ENCODE results near the gene HSD17B4.
A peak's percentile ranks its signal among the peaks of the same experiment; 100 is the strongest.
"Not testable (repeated sequence)": the region's sequence is repeated elsewhere in the genome, so short reads cannot be mapped to it uniquely, and the experiment has no call there.

Gene HSD17B4

DNA sequence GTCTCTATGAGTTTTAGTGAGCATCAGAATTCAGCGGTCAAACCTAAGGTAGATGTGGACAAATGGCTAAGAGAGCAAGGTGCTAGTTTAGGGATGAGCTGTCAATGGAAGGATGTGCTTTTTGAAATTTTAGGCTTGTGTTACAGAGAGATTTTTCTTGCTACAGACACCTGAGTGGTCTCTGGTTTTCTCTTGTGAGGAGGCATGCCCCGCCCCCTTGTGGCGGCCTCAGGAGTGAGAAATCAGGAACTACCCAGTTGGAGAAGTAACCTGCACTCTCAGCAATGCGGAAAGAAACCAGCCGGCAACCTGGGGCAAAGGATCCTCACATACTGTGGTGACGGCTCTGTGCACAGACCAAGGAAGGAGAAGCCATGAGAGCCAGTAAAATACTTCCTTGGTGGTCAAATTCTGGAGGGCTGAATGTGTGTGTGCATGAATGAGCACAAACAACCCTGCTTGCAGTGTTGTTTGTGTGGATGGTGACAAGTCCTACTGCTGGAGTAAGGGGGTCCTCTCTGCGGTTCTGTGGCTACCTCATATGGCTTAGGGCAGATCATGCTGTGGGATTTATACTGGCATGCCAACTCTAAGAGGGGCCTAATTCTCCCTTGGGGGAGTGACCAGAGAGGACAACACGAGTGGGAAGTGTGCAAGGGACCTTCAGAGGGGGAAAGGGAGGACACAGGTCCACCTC lies 16.7 kb upstream of the HSD17B4 start:
- H3K9ac ChIP-seq (ENCODE audit: low read length): peak overlapping the region; percentile 7; the same call in 1 of the 2 replicates
- TF ChIP-seq EZH2 (IDR thresholded peaks at IDR 0.05; ENCODE audit: borderline replicate concordance, low read length): no peak
- TF ChIP-seq, protein P1, sequence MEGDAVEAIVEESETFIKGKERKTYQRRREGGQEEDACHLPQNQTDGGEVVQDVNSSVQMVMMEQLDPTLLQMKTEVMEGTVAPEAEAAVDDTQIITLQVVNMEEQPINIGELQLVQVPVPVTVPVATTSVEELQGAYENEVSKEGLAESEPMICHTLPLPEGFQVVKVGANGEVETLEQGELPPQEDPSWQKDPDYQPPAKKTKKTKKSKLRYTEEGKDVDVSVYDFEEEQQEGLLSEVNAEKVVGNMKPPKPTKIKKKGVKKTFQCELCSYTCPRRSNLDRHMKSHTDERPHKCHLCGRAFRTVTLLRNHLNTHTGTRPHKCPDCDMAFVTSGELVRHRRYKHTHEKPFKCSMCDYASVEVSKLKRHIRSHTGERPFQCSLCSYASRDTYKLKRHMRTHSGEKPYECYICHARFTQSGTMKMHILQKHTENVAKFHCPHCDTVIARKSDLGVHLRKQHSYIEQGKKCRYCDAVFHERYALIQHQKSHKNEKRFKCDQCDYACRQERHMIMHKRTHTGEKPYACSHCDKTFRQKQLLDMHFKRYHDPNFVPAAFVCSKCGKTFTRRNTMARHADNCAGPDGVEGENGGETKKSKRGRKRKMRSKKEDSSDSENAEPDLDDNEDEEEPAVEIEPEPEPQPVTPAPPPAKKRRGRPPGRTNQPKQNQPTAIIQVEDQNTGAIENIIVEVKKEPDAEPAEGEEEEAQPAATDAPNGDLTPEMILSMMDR (IDR thresholded peaks at IDR 0.05; ENCODE audit: low read length): peak; percentile 94
- no peaks in the 10 kb centered on the region; the same call in 1 of the 2 replicates for H3K36me3 ChIP-seq (ENCODE audit: insufficient read depth, low read length)
- no peaks in the 10 kb centered on the region for H4K20me1 ChIP-seq (ENCODE audit: insufficient read depth, low read length)
- no peak overlapping the region for H3K27ac ChIP-seq (ENCODE audit: low read depth, low read length, poor library complexity, severe bottlenecking)
- H3K9me2 ChIP-seq (ENCODE audit: low read depth, low read length): no peaks in the 10 kb centered on the region
- H3K79me2 ChIP-seq (ENCODE audit: insufficient read depth, low read length): no peaks in the 10 kb centered on the region
- peak overlapping the region; percentile 48 for H3K4me2 ChIP-seq (ENCODE audit: low read length)
- no peak overlapping the region for H2AFZ ChIP-seq (ENCODE audit: low read length)
- H3K27me3 ChIP-seq (ENCODE audit: insufficient read depth, low read length): no peaks in the 10 kb centered on the region
- H3K9me3 ChIP-seq (ENCODE audit: low read length): no peaks in the 10 kb centered on the region
- no peaks in the 10 kb centered on the region for H3F3A ChIP-seq (ENCODE audit: insufficient read depth, low read length)
- peak overlapping the region; percentile 8 for H3K4me3 ChIP-seq (ENCODE audit: low read depth, low read length, poor library complexity, severe bottlenecking)
- peaks cover 31% of the 10 kb centered on the region for H3K4me1 ChIP-seq (ENCODE audit: insufficient read depth, low read length, severe bottlenecking)

DNA sequence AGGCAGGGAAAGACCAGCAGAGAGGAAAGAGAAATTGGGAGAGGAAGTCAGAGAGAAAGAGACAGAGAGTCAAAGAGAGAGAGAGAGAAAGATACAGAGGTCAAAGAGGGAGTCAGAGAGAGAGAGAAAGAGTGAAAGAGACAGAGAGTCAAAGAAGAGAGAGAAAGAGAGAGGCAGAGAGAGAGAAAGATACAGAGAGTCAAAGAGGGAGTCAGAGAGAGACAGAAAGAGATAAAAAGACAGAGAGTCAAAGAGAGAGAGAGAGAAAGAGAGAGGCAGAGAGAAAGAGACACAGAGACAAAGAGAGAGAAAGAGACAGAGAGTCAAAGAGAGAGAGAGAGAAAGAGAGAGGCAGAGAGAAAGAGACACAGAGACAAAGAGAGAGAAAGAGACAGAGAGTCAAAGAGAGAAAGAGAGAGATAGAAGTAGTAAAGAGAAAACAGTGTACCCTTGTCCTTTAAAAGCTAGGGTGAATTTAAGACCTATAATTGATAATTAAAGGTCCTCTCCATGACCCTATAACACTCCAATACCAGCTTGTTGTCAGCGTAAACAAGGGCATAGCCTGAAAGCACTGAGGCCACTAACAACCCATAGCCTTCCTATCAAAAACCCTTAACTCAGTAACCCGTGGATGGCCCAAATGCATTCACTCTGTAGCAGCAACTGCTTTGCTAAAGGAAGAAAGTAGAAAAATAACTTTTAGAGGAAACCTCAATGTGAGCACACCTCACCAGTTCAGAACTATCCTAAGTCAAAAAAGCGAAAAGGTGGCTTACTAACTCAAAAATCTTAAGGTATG lies 14.3 kb upstream of the HSD17B4 start:
- not testable (repeated sequence) for H3K4me2 ChIP-seq (ENCODE audit: low read length); H3F3A ChIP-seq (ENCODE audit: insufficient read depth, low read length); H3K36me3 ChIP-seq (ENCODE audit: insufficient read depth, low read length); H3K9me2 ChIP-seq (ENCODE audit: low read depth, low read length); H3K4me3 ChIP-seq (ENCODE audit: low read depth, low read length, poor library complexity, severe bottlenecking); H4K20me1 ChIP-seq (ENCODE audit: insufficient read depth, low read length); H3K27me3 ChIP-seq (ENCODE audit: insufficient read depth, low read length); H2AFZ ChIP-seq (ENCODE audit: low read length); H3K27ac ChIP-seq (ENCODE audit: low read depth, low read length, poor library complexity, severe bottlenecking); H3K79me2 ChIP-seq (ENCODE audit: insufficient read depth, low read length); H3K9me3 ChIP-seq (ENCODE audit: low read length); H3K9ac ChIP-seq (ENCODE audit: low read length)
- H3K4me1 ChIP-seq (ENCODE audit: insufficient read depth, low read length, severe bottlenecking): peaks cover 31% of the 10 kb centered on the region

DNA sequence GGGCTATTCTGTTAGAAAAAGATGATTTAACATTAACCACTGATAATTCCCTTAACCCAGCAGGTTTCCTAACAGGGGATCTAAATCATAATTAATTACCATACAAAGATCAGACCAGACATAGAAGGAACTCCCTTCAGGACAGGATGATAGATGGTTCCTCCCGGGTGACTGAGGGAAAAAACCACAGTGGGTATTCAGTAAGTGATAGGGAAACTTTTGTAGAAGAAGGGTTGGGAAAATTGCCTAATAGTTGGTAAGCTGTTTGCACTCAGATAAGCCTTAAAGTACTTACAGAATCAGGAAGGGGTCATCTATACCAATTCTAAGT lies 13.7 kb upstream of the HSD17B4 start:
- not testable (repeated sequence) for H3K79me2 ChIP-seq (ENCODE audit: insufficient read depth, low read length)

DNA sequence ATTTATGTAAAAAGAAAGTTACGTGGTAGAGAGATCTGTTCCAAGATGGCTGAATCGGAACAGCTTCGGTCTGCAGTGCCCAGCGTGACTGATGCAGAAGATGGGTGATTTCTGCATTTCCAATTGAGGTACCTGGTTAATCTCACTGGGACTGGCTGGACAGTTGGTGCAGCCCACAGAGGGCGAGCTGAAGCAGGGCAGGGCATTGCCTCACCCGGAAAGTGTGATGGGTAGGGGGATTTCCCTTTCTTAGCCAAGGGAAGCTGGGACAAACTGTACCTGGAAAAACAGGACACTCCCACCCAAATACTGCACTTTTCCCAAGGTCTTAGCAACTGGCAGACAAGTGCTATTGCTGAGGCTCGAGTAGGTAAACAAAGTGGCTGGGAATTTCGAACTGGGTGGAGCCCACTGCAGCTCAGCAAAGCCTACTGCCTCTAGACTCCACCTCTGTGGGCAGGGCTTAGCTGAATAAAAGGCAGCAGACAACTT lies 13.1 kb upstream of the HSD17B4 start:
- H3K79me2 ChIP-seq (ENCODE audit: insufficient read depth, low read length): no peaks in the 10 kb centered on the region
- H3K4me1 ChIP-seq (ENCODE audit: insufficient read depth, low read length, severe bottlenecking): peaks cover 31% of the 10 kb centered on the region
- H2AFZ ChIP-seq (ENCODE audit: low read length): no peak overlapping the region; the same call in 1 of the 2 replicates
- H3K9me2 ChIP-seq (ENCODE audit: low read depth, low read length): no peaks in the 10 kb centered on the region
- no peaks in the 10 kb centered on the region for H3K27me3 ChIP-seq (ENCODE audit: insufficient read depth, low read length)
- H3K9ac ChIP-seq (ENCODE audit: low read length): peak overlapping the region; percentile 45; the same call in 1 of the 2 replicates
- H3F3A ChIP-seq (ENCODE audit: insufficient read depth, low read length): no peaks in the 10 kb centered on the region
- no peak overlapping the region for H3K27ac ChIP-seq (ENCODE audit: low read depth, low read length, poor library complexity, severe bottlenecking)
- H4K20me1 ChIP-seq (ENCODE audit: insufficient read depth, low read length): no peaks in the 10 kb centered on the region
- no peaks in the 10 kb centered on the region for H3K36me3 ChIP-seq (ENCODE audit: insufficient read depth, low read length)
- H3K4me2 ChIP-seq (ENCODE audit: low read length): peak overlapping the region; percentile 83
- no peak for TF ChIP-seq EZH2 (IDR thresholded peaks at IDR 0.05; ENCODE audit: borderline replicate concordance, low read length)
- TF ChIP-seq, protein P1 (IDR thresholded peaks at IDR 0.05; ENCODE audit: low read length): 0 out of 2 replicates have a peak, but pooled peaks have one; percentile 5
- H3K4me3 ChIP-seq (ENCODE audit: low read depth, low read length, poor library complexity, severe bottlenecking): peak overlapping the region; percentile 59
- no peaks in the 10 kb centered on the region for H3K9me3 ChIP-seq (ENCODE audit: low read length)

More for the DNA sequence above, 13.7 kb upstream of the HSD17B4 start:
- H3K4me1 ChIP-seq (ENCODE audit: insufficient read depth, low read length, severe bottlenecking): peaks cover 31% of the 10 kb centered on the region
- not testable (repeated sequence) for H3K27me3 ChIP-seq (ENCODE audit: insufficient read depth, low read length); H3K9me3 ChIP-seq (ENCODE audit: low read length); H3K9ac ChIP-seq (ENCODE audit: low read length); H4K20me1 ChIP-seq (ENCODE audit: insufficient read depth, low read length); H3K27ac ChIP-seq (ENCODE audit: low read depth, low read length, poor library complexity, severe bottlenecking); H3K9me2 ChIP-seq (ENCODE audit: low read depth, low read length); H3K36me3 ChIP-seq (ENCODE audit: insufficient read depth, low read length); H2AFZ ChIP-seq (ENCODE audit: low read length); H3F3A ChIP-seq (ENCODE audit: insufficient read depth, low read length)
- peak overlapping the region; percentile 83 for H3K4me2 ChIP-seq (ENCODE audit: low read length)
- peak overlapping the region; percentile 59 for H3K4me3 ChIP-seq (ENCODE audit: low read depth, low read length, poor library complexity, severe bottlenecking)

DNA sequence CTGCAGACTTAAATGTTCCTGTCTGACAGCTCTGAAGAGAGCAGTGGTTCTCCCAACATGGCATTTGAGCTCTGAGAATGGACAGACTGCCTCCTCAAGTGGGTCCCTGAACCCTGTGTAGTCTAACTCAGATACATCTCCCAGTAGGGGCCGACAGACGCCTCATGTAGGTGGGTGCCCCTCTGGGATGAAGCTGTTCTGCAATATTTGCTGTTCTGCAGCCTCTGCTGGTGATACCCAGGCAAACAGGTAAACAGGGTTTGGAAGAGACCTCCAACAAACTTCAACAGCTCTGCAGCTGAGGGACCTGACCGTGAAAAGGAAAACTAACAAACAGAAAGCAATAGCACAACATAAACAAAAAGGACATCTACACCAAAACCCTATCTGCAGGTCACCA lies 12.7 kb upstream of the HSD17B4 start:
- H3K9me3 ChIP-seq (ENCODE audit: low read length); H3K9ac ChIP-seq (ENCODE audit: low read length); H3K79me2 ChIP-seq (ENCODE audit: insufficient read depth, low read length); H3K27me3 ChIP-seq (ENCODE audit: insufficient read depth, low read length); H3K27ac ChIP-seq (ENCODE audit: low read depth, low read length, poor library complexity, severe bottlenecking); H2AFZ ChIP-seq (ENCODE audit: low read length); H3F3A ChIP-seq (ENCODE audit: insufficient read depth, low read length); H3K36me3 ChIP-seq (ENCODE audit: insufficient read depth, low read length); H3K9me2 ChIP-seq (ENCODE audit: low read depth, low read length); H4K20me1 ChIP-seq (ENCODE audit: insufficient read depth, low read length): not testable (repeated sequence)
- H3K4me3 ChIP-seq (ENCODE audit: low read depth, low read length, poor library complexity, severe bottlenecking): peak overlapping the region; percentile 59
- peaks cover 28% of the 10 kb centered on the region for H3K4me1 ChIP-seq (ENCODE audit: insufficient read depth, low read length, severe bottlenecking)
- peak overlapping the region; percentile 83 for H3K4me2 ChIP-seq (ENCODE audit: low read length)

DNA sequence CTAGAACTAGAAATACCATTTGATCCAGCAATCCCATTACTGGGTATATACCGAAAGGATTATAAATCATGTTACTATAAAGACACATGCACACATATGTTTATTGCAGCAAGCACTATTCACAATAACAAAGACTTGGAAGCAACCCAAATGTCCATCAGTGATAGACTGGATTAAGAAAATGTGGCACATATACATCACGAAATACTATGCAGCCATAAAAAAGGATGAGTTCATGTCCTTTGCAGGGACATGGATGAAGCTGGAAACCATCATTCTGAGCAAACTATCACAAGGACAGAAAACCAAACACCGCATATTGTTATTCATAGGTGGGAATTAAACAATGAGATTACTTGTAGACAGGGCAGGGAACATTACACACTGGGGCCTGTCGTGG lies 7.7 kb upstream of the HSD17B4 start:
- not testable (repeated sequence) for H3K27ac ChIP-seq (ENCODE audit: low read depth, low read length, poor library complexity, severe bottlenecking); H3K9me3 ChIP-seq (ENCODE audit: low read length); H4K20me1 ChIP-seq (ENCODE audit: insufficient read depth, low read length); H2AFZ ChIP-seq (ENCODE audit: low read length); H3K27me3 ChIP-seq (ENCODE audit: insufficient read depth, low read length); H3F3A ChIP-seq (ENCODE audit: insufficient read depth, low read length); H3K4me1 ChIP-seq (ENCODE audit: insufficient read depth, low read length, severe bottlenecking); H3K4me2 ChIP-seq (ENCODE audit: low read length); H3K4me3 ChIP-seq (ENCODE audit: low read depth, low read length, poor library complexity, severe bottlenecking); H3K9ac ChIP-seq (ENCODE audit: low read length); H3K9me2 ChIP-seq (ENCODE audit: low read depth, low read length); H3K79me2 ChIP-seq (ENCODE audit: insufficient read depth, low read length); H3K36me3 ChIP-seq (ENCODE audit: insufficient read depth, low read length)

Data from OCI-LY1 (cell line).